HG03060 (cell line): ENCODE measurements around the gene PHF14.

Source experiments
- ATAC-seq: cut with Tn5 transposase; IDR thresholded peaks from one replicate; pipeline ENCODE4 v1.9.1; 2021; ENCODE audit warnings: low read depth, moderate number of reproducible peaks; ENCODE audit not compliant: unreplicated experiment

The PHF14 gene

DNA sequence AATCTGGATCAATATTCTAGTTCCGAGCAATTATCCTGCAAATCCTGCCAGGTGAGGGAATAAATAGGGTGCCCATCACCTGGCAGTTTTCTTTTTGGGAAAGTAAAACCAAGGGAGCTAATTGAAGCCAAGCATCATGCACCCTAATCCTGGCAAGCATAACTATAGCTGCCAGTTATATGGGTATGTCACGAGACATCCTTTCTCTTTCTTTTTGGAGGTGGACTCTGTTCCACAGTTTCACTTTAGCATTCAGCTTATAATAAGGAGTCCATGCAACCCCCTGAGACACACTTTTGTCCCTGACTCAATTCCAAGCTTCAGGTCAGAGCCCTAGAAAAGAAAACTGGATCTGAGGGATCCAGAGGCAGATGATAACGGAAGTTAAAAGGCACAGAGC is 222.5 kb downstream of the PHF14 start:
- ATAC-seq, result no peak

DNA sequence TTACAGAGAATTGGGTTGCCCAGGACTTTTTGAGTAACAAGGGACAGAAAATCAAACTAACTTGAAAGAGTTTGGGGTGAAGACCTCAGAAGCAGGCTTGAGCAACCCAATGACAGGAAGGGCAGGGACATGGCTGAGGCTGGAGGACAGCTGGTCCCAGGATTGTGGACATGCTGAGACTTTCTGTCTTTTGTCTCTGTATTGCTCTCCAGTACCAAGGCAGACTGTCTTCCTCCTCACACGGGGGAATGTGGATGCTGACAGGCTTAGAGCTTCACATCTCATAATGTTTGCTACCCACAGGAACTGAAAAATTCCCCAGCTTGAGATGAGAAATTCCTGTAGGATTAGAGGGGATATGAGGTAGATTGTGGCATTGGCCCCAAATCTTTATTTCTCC is 229.6 kb downstream of the PHF14 start:
- ATAC-seq, result no peak

DNA sequence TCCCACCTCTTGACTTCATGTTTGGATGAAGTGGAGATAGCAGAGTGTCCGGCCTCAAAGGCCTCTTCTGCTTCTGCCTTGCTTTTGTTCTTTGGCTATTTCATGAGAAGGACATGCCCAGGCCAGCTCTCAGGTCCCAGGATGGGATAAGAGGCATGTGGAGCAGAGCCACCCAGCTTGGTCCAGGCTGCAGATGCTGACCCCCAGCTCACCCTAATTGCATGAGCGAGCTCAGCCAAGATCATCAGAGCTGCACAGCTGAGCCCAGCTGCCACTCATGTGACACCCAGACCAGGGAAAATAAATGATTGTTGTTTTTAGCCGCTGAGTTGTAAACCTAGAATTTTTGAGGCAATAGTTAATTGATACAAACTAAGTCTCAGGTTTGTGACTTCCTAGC is 230.0 kb downstream of the PHF14 start:
- no peak for ATAC-seq

DNA sequence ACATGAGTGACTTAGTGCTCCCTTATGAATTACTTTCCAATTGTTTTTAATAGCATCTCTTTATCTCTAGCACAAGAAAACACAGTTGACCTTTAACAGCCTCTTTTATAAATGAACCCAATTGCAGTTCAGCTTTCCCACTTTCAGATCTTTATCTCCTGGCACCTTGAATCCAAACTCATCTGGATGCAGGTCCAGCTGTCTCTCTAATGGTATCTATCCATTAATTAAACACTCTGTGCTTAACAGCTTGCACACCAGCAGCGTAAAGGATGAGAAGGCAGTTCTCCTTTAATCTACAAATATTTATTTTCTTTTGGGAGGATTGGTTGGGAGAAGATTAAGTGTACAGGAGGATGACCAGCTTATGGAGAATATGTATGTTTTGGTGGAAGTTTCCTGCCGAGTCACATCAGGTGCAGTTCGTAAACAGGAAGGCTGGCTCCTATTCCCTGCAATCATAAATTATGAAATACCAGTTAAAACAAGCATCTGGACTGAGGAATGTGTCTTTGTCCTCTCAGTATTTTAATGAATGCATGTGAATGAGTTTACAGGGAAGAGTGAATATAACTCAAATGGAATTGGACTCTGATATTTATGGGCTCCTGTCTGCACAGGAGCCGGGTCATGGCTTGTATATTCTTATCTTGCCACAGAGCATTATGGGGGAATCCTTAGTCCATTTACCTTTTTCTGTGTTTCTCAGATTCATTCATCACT is 232.7 kb downstream of the PHF14 start:
- ATAC-seq, result no peak

DNA sequence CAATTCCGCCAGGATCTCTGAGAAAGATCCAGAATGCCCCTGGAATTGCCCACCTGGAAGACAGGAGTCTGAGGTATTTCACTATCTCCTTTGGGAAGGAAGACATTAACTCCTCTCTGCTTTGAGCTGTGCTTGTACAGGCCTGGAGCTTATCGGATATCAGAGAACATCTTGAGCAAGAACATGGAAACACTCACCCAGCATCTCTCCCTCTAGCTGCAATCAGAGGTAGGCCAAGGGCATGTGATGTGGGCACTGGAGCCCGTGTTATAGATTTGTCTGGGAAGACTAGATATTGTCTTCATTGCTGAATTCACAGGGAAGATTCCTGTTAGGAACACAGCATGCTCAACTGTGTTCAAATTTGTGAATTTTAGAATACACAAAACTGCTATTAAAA is 233.9 kb downstream of the PHF14 start:
- no peak for ATAC-seq

DNA sequence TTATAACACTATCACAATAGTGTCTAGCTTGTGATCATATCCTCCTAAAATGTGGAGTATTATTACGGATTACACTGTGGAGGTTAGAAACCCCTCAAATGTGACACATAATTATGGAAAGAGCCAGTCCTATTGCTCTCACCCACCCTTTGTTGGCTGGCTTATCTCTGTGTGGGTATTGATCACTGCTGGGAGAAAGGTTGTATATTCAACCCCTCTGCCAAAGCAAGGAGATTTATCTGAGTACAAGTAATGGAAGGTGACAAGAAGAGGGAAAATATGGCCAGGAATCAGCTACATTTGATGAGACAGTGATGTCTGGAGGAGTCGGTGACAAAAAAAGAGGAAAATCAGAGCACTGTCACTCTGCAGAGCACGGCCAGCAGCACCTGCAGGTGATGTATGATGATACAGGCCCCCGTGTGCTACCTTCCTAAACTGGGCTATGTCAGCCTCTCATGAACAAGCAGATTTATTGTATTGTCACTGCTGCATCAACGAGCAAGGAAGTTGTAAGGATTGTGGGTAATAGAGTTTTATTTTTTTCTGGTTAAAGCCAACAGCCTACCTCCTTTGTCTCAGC is 235.3 kb downstream of the PHF14 start:
- ATAC-seq, result no peak

DNA sequence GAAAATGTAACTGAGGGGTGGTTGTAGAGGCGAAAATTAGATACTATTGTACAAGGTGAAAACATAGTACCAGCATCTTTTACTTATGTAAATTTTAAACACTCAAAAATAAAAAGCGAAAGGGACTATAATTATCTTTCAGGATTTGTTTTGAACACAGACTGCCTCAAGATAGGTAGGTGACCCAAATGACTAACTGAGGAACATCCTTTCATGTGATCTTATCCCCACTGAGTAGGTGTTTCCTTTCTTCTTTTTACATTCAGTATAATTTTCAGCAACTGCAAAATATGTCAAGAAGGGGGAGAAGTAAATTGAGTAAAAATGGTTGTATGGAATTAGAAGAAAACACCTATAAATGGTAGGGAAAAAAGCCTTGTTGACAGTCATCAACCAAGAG is 236.7 kb downstream of the PHF14 start:
- no peak for ATAC-seq

DNA sequence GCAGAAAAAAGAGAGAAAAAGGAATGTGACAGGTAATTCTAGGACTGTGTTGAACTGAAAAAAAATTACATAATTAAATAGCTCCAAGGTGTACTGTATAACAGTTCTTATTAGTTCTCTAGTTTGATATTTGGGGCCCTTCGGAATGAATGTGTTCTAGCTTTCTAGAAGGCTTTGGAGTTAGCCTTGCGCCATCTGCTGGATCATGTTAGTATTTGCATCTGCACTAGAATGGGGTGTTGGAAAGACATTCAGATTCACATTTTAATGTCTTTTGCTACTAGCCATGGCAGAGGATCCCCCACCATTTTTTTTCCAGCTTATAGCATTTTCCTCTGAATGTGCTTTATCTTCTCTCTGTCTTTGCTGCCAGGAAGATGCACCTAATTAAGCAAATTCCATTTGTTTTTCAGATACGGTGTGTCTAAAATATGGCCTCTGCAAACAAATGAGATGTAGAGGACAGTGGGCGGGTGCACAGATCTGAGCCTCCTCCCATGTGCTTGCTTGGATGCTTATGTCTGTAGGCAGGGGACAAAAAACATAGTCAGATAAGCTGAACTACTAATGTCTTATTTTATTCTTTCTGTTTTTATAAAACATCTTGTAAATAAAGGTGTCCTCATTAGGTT is 238.5 kb downstream of the PHF14 start:
- ATAC-seq, result peak; percentile 69

DNA sequence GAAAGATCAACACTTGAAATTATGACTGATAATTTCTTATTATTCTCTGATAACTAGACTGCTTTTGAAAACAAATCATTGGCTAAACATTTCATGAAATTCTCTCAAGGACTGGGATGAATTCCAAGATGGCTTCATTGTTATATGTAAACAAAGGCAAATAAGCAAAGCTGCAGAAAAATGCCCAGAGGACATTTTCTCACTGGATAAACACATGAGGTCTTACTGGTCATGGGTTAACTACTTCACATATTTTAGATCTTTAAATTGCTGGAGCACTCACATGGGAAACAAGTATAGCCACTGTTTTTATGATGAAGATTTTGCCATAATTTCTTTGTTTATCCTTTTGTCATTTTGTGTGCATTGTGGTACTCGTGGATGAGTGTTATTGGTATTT is 239.1 kb downstream of the PHF14 start:
- ATAC-seq, result no peak

DNA sequence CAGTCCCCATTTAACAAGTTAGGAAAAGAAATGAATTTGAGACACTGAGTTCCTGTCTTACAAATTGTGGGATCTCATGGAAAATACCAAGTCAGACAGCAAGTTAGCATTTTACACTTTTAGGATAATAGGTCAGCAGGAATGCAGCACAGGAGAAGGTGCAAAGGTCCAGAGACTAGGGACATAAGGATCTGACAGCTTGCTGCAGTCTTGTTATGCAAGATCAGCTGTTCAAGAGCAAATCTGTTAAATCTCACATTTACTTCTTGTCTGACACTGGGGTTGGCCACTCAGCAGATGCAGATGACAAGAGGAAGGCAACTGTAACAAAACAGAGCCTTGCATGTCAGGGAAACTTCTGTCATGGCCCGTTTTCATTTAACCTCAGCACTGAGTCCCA is 239.6 kb downstream of the PHF14 start:
- ATAC-seq, result no peak

DNA sequence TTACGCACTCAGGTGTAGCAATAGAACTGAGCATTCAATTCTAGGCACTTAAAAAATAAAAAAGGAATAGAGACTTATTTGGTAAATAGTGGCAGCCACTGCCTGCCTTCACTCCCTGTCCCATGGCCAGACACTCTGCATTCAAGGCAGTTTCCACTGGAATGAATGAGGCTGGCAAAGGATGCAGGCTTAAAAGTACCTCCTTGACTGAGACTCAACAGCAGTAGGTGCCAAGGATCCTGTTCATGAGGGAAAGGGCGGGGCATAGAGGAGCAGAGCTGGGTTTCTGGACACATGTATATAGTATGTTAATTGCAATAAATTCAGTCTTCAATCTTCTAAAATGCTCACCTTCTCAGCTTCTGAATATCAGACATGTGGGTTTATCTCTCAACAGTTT is 242.6 kb downstream of the PHF14 start:
- no peak for ATAC-seq

DNA sequence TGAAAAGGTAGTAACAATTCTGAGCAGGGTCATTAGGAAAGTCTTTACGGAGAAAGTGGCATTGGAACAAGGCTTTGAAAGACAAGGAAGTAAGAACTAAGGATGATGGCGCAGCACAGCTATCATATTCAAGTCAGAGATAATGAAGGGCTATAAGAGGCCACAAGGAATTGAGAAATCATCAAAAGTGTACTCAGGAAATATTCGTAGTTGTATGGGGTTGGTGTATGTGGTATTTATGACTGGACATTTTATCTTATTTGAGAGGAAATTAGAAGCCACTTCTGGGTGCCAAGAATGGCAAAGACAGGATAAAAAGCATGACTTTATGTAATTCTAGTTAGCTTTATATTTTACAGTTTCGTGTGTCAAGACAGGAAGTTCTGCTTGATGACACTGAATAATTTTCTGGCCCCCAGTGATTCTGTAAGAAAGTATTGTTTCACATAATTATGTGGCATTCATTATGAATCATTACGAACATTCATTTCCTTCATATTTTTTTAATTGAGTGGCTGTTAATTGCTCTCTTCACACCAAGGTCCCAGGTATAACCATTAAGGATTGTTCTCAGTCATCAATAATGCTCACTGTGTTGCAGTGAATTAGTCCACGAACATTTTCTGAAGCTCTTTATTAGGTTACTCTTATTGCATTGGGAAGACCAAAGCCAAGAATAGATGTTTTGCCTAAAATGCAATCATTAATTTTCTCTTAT is 244.3 kb downstream of the PHF14 start:
- no peak for ATAC-seq
